H9 (cell line): ENCODE measurements around the gene FBXO41. TPM values are rescaled to one million over a fixed set of nuclear protein-coding genes. Genes with fewer than 3 reads are reported as not detected.

ENCODE experiments used
- DNase-seq: peaks from one replicate; pipeline ENCODE4 v3.0.0-alpha.2; 2017
- H2AFZ ChIP-seq: one replicate; pipeline ENCODE4 v1.6.1; 2013; ENCODE audit warnings: mild to moderate bottlenecking, low read length, control low read depth, moderate library complexity
- H2AK5ac ChIP-seq: 2 replicates; pipeline ENCODE4 v1.6.1; 2013; ENCODE audit warnings: low read length, control low read depth, mixed read lengths; ENCODE audit not compliant: insufficient read length
- H2BK120ac ChIP-seq: one replicate; pipeline ENCODE4 v1.6.1; 2013; ENCODE audit warnings: low read depth, mild to moderate bottlenecking, low read length, control low read depth, inconsistent platforms; ENCODE audit not compliant: poor library complexity, severe bottlenecking
- H2BK12ac ChIP-seq: 2 replicates; pipeline ENCODE4 v1.6.1; 2013; ENCODE audit warnings: low read length, control low read depth, mixed read lengths, low read depth; ENCODE audit not compliant: insufficient read length
- H2BK15ac ChIP-seq: 2 replicates; pipeline ENCODE4 v1.6.1; 2013; ENCODE audit warnings: low read depth, low read length, control low read depth
- H2BK20ac ChIP-seq: one replicate; pipeline ENCODE4 v1.6.1; 2013; ENCODE audit warnings: low read depth, mild to moderate bottlenecking, low read length, control low read depth, inconsistent platforms; ENCODE audit not compliant: poor library complexity, severe bottlenecking
- H2BK5ac ChIP-seq: 2 replicates; pipeline ENCODE4 v1.6.1; 2013; ENCODE audit warnings: low read length, control low read depth, mixed read lengths; ENCODE audit not compliant: insufficient read length
- H3K14ac ChIP-seq: 2 replicates; pipeline ENCODE4 v1.6.1; 2013; ENCODE audit warnings: low read length, control low read depth; ENCODE audit not compliant: insufficient read depth
- H3K18ac ChIP-seq: 2 replicates; pipeline ENCODE4 v1.6.1; 2013; ENCODE audit warnings: low read depth, mild to moderate bottlenecking, mixed read lengths, low read length, control low read depth; ENCODE audit not compliant: insufficient read length
- H3K23ac ChIP-seq: 2 replicates; pipeline ENCODE4 v1.6.1; 2013; ENCODE audit warnings: low read length, control low read depth, mixed read lengths, low read depth; ENCODE audit not compliant: insufficient read length
- H3K23me2 ChIP-seq: 2 replicates; pipeline ENCODE4 v1.6.1; 2013; ENCODE audit warnings: low read depth, mild to moderate bottlenecking, mixed read lengths, low read length, control low read depth; ENCODE audit not compliant: insufficient read length, poor library complexity, severe bottlenecking
- H3K27ac ChIP-seq: 2 replicates; pipeline ENCODE4 v1.5.1; 2013; ENCODE audit warnings: low read length, control low read depth, mixed read lengths, low read depth; ENCODE audit not compliant: insufficient read length
- H3K27me3 ChIP-seq: 2 replicates; pipeline ENCODE4 v1.6.1; 2013; ENCODE audit warnings: low read length, control low read depth, inconsistent platforms; ENCODE audit not compliant: insufficient read depth
- H3K4ac ChIP-seq: 2 replicates; pipeline ENCODE4 v1.6.1; 2013; ENCODE audit warnings: low read depth, mild to moderate bottlenecking, control low read depth, inconsistent platforms, low read length, moderate library complexity
- H3K4me1 ChIP-seq: 2 replicates; pipeline ENCODE4 v1.6.1; 2013; ENCODE audit warnings: low read length, control low read depth, inconsistent platforms; ENCODE audit not compliant: insufficient read depth
- H3K4me2 ChIP-seq: 2 replicates; pipeline ENCODE4 v1.6.1; 2013; ENCODE audit warnings: low read length, control low read depth, mixed read lengths; ENCODE audit not compliant: insufficient read length, insufficient read depth
- H3K56ac ChIP-seq: 2 replicates; pipeline ENCODE4 v1.6.1; 2013; ENCODE audit warnings: low read depth, mild to moderate bottlenecking, mixed read lengths, low read length, control low read depth; ENCODE audit not compliant: insufficient read length
- H3K79me1 ChIP-seq: 2 replicates; pipeline ENCODE4 v1.6.1; 2013; ENCODE audit warnings: low read depth, mild to moderate bottlenecking, moderate library complexity, low read length, control low read depth, inconsistent platforms; ENCODE audit not compliant: insufficient read depth, poor library complexity, severe bottlenecking
- H3K79me2 ChIP-seq: 2 replicates; pipeline ENCODE4 v1.6.1; 2013; ENCODE audit warnings: low read length, control low read depth, inconsistent platforms; ENCODE audit not compliant: insufficient read depth
- H3K9ac ChIP-seq: 2 replicates; pipeline ENCODE4 v1.6.1; 2013; ENCODE audit warnings: low read length, control low read depth, mixed read lengths; ENCODE audit not compliant: insufficient read length; ENCODE audit errors: extremely low read depth
- H3K9me3 ChIP-seq: one replicate; pipeline ENCODE4 v1.6.1; 2013; ENCODE audit warnings: low read depth, low read length, inconsistent platforms; ENCODE audit not compliant: control insufficient read depth
- H3T11ph ChIP-seq: one replicate; pipeline ENCODE4 v1.6.1; 2013; ENCODE audit warnings: mild to moderate bottlenecking, low read length, control low read depth, inconsistent platforms
- H4K20me1 ChIP-seq: one replicate; pipeline ENCODE4 v1.6.1; 2013; ENCODE audit not compliant: control insufficient read depth, insufficient read length, insufficient read depth
- H4K5ac ChIP-seq: 2 replicates; pipeline ENCODE4 v1.6.1; 2013; ENCODE audit warnings: low read depth, mild to moderate bottlenecking, mixed read lengths, low read length, control low read depth; ENCODE audit not compliant: insufficient read length
- H4K8ac ChIP-seq: replicated peaks from 2 replicates; pipeline ENCODE4 v1.6.1; 2013; ENCODE audit warnings: low read length, control low read depth, mixed read lengths, low read depth; ENCODE audit not compliant: insufficient read length
- H4K91ac ChIP-seq: 2 replicates; pipeline ENCODE4 v1.6.1; 2013; ENCODE audit warnings: low read depth, mild to moderate bottlenecking, moderate library complexity, mixed read lengths, low read length, control low read depth; ENCODE audit not compliant: insufficient read length
- H3K27ac Mint-ChIP-seq, 3 experiments: 2 replicates in 2 of 3; 3 replicates in 1 of 3; pipeline ENCODE4 v1.8.0; 2020 to 2021; ENCODE audit warnings: mixed read lengths in 3 of 3, mild to moderate bottlenecking in 1 of 3, moderate library complexity in 1 of 3
- H3K27me3 Mint-ChIP-seq: 2 replicates; pipeline ENCODE4 v1.8.0; 2021; ENCODE audit warnings: low read depth, mild to moderate bottlenecking, moderate library complexity, mixed read lengths
- H3K36me3 Mint-ChIP-seq, 3 experiments: 2 replicates in 2 of 3; 3 replicates in 1 of 3; pipeline ENCODE4 v1.8.0; 2020 to 2021; ENCODE audit warnings: low read depth in 3 of 3, mixed read lengths in 3 of 3; ENCODE audit not compliant: insufficient read depth in 1 of 3
- H3K4me1 Mint-ChIP-seq, 2 experiments: 2 replicates each; pipeline ENCODE4 v1.8.0; 2020; ENCODE audit warnings: mixed read lengths in 2 of 2
- H3K4me3 Mint-ChIP-seq, 2 experiments: 2 replicates in 1 of 2; 3 replicates in 1 of 2; pipeline ENCODE4 v1.8.0; 2020 to 2021; ENCODE audit warnings: mild to moderate bottlenecking in 2 of 2, mixed read lengths in 2 of 2, moderate library complexity in 1 of 2
- H3K9me3 Mint-ChIP-seq, 2 experiments: 2 replicates in 1 of 2; 3 replicates in 1 of 2; pipeline ENCODE4 v1.8.0; 2020; ENCODE audit warnings: mild to moderate bottlenecking in 2 of 2, mixed read lengths in 2 of 2, moderate library complexity in 1 of 2
- CTCF ChIP-seq: fragments of 200-600 bp; sonication (generic); conservative IDR thresholded peaks from 3 replicates; pipeline ENCODE4 v1.8.0; 2021; ENCODE audit warnings: antibody characterized with exemption, mild to moderate bottlenecking
- WGBS: extraction: QIAGEN DNeasy Blood & Tissue Kit; methylation state at CpG from one replicate; pipeline ENCODE4 v1.1.7; 2013; ENCODE audit warnings: missing lambda C conversion rate, low lambda C conversion rate, mixed read lengths; ENCODE audit not compliant: insufficient read length; ENCODE audit errors: extremely low coverage; 5-methylcytosine and 5-hydroxymethylcytosine counted together
- total RNA-seq: library from RNA; stranded (reverse); gene quantifications from 2 replicates; pipeline ENCODE4 v1.2.1, GENCODE V29; 2021

FBXO41 gene
- total RNA-seq, 1 experiment from 2014 or later: 16.2 TPM

- Histone ChIP-seq H3K23ac (no peak overlapping the region), H3K56ac (no peak overlapping the region), H3K18ac (no peak overlapping the region), H3K27me3 (no peaks in the 10 kb centered on the region), H3K14ac (no peak overlapping the region), H3K4me1 (no peaks in the 10 kb centered on the region), H3K4ac (no peak overlapping the region), H3K9ac (no peak overlapping the region), H4K5ac (no peak overlapping the region), H3K79me1 (no peaks in the 10 kb centered on the region), H4K20me1 (no peaks in the 10 kb centered on the region), H3K27ac (no peak overlapping the region), H2AFZ (no peak overlapping the region), H4K8ac (no peak overlapping the region), H4K91ac (no peak overlapping the region), H3K9me3 (no peaks in the 10 kb centered on the region), H2BK5ac (no peak overlapping the region), H2BK120ac (no peak overlapping the region), H2BK12ac (no peak overlapping the region), H3K23me2 (no peaks in the 10 kb centered on the region), H2BK15ac (no peak overlapping the region), H3T11ph (no peak overlapping the region), H3K79me2 (no peaks in the 10 kb centered on the region), H2AK5ac (no peak overlapping the region), H2BK20ac (no peak overlapping the region), H3K4me2 (no peak overlapping the region)
- H3K36me3 Mint-ChIP-seq: peaks cover 13 to 44% (median 24%) of the 10 kb centered on the region in 3 experiments; a peak in 6 of 7 replicates
- H3K27ac Mint-ChIP-seq: no peak overlapping the region
- no CpG with 5 or more reads among the region's 8 CpGs for WGBS
- H3K27me3 Mint-ChIP-seq: no peaks in the 10 kb centered on the region; the same call in 1 of the 2 replicates
- TF ChIP-seq CTCF: no peak
- H3K4me3 Mint-ChIP-seq: peak overlapping the region in 1 of 2 experiments; percentile 8; a peak in 1 of 5 replicates
- H3K9me3 Mint-ChIP-seq: no peaks in the 10 kb centered on the region; a peak in 1 of 5 replicates
- no peak for DNase-seq
- peaks cover 17 to 18% of the 10 kb centered on the region in 2 experiments for H3K4me1 Mint-ChIP-seq
Observed at GRCh38 chr2:73259276-73259675, 25.0 kb downstream of the FBXO41 start.
